GM12892 (cell line): ENCODE measurements around the gene COMTD1.

Experiments
- POLR2A ChIP-seq: IDR thresholded peaks from 2 replicates; pipeline ENCODE4 v1.6.1; 2011; ENCODE audit warnings: low read depth, low read length, control low read depth
- TAF1 ChIP-seq: IDR thresholded peaks from 2 replicates; pipeline ENCODE4 v1.6.1; 2011; ENCODE audit warnings: low read depth, mild to moderate bottlenecking, control low read depth, low read length, borderline replicate concordance

DNA sequence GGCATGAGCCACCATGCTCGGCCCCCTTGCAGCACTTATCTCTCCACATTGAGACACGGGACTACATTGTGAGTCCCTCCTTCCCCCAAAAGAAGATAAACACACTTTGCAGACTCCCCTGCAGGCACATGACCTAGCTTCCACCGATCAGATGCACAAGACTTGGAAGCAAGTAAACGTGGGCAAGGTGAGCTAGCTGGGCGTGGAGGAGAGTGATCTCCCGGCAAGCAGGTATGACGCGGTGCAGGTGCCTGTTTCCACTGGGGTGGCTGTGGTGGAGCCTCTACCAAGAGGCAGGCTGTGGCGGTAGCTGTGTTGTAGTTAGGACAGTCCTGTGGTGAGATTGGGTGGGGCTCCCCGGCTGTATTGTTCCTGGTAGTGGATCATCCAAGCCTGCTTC, 7.7 kb upstream of the COMTD1 start:
- no peak for TF ChIP-seq TAF1
- no peak for TF ChIP-seq POLR2A
